GM18519 (cell line): ENCODE measurements around the gene ZSWIM4.

Experiments used
- ATAC-seq: cut with Tn5 transposase; IDR thresholded peaks from one replicate; pipeline ENCODE4 v1.9.1; 2021; ENCODE audit warnings: mild to moderate bottlenecking, moderate library complexity; ENCODE audit not compliant: unreplicated experiment, low FRiP score

ZSWIM4 gene

GRCh38 chr19:13804830-13805683 lies 9.8 kb downstream of the ZSWIM4 start:
- no peak for ATAC-seq

DNA sequence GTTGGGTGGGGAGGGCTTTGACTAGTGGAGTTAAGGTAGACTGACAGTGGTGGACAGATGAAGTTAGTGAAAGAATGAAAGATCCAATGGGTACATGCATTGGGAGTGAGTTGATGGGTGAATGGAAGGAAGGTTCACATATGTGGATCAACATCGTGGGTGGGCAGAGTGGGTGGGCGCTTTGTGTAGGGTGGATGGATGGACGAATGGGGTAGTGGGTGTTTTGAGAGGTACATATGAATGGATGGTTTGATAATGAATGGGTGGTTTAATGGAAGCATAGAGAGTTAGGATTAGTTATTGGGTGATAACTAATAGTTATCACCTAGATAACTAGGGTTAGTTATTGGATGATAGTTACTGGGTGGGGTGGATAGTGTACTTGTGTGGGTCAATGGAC lies 11.5 kb downstream of the ZSWIM4 start:
- ATAC-seq: no peak

GRCh38 chr19:13807421-13808021 lies 12.3 kb downstream of the ZSWIM4 start:
- no peak for ATAC-seq

GRCh38 chr19:13808856-13809255 lies 13.6 kb downstream of the ZSWIM4 start:
- ATAC-seq: no peak

GRCh38 chr19:13812544-13812943 lies 17.3 kb downstream of the ZSWIM4 start:
- ATAC-seq: no peak

- ATAC-seq: no peak
These were observed 17.9 kb downstream of the ZSWIM4 start for GRCh38 chr19:13813147-13813546.

- ATAC-seq: no peak
These were observed 19.3 kb downstream of the ZSWIM4 start for GRCh38 chr19:13814550-13814949.

- no peak for ATAC-seq
These were observed 21.9 kb downstream of the ZSWIM4 start for GRCh38 chr19:13817018-13817614.

GRCh38 chr19:13817615-13818371 lies 22.6 kb downstream of the ZSWIM4 start:
- no peak for ATAC-seq

DNA sequence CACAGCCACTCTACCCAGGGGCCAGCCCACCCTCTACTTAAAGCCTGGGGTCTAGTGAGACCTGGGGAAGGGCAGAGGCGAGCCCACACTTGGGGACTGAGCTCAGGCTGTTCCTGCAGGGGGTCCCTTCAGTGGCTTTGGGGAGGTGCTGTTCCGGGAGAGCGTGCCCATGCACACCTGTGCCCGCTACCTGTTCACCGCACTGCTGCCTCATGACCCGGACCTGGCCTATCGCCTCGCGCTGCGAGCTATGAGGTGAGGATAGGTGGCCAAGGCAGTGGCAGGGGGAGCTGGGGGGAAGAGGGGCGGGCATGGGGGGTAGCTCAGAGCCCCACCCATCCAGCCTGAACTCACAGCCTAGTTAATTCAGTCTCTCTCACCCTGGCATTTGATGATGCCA lies 24.0 kb downstream of the ZSWIM4 start:
- no peak for ATAC-seq

- ATAC-seq: no peak
These were observed 26.0 kb downstream of the ZSWIM4 start for GRCh38 chr19:13821292-13821691.

DNA sequence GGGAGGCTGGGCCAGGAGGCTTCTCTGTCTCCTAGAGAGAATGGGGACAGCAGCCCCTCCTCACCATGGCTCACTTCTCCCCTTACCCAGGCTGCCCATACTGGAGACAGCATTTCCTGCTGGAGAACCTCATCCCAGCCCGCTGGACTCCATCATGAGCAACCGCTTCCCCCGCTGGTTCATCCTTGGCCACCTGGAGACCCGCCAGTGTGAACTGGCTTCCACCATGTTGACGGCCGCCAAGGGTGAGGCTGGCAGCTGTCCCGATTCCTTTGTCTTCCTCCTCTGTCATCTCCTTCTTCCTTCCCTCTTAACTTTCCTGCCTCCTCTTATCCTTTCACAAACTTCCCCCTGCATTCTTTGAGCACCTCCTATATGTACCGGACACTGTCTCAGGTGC lies 28.0 kb downstream of the ZSWIM4 start:
- no peak for ATAC-seq

- ATAC-seq: no peak
These were observed 28.7 kb downstream of the ZSWIM4 start for GRCh38 chr19:13823901-13824300.

GRCh38 chr19:13824703-13825102 lies 29.5 kb downstream of the ZSWIM4 start:
- ATAC-seq: no peak

- no peak for ATAC-seq
These were observed 30.5 kb downstream of the ZSWIM4 start for GRCh38 chr19:13825489-13826441.

DNA sequence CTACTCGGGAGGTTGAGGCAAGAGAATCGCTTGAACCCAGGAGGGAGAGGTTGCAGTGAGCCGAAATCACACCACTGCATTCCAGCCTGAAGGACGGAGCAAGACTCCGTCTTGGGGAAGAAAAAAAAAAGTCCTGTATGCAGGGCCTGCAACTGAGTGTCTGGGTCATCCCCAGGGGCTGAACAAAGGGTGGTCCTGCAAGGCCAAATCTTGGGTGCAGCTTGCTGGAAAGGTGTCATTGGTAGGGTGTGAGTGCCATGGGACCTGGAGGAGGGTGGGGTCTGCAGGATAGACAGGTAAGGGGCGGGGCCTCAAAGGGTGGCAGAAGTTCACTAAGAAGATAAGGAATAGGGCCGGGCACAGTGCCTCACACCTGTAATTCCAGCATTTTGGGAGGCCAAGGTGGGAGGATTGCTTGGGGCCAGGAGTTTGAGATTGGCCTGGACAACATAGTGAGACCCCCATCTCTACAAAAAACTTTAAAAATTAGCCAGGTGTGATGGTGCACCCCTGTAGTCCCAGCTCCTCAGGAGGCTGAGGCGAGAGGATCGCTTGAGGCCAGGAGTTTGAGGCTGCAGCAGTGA lies 31.5 kb downstream of the ZSWIM4 start:
- ATAC-seq: no peak

- no peak for ATAC-seq
These were observed 32.4 kb downstream of the ZSWIM4 start for GRCh38 chr19:13827656-13828055.

DNA sequence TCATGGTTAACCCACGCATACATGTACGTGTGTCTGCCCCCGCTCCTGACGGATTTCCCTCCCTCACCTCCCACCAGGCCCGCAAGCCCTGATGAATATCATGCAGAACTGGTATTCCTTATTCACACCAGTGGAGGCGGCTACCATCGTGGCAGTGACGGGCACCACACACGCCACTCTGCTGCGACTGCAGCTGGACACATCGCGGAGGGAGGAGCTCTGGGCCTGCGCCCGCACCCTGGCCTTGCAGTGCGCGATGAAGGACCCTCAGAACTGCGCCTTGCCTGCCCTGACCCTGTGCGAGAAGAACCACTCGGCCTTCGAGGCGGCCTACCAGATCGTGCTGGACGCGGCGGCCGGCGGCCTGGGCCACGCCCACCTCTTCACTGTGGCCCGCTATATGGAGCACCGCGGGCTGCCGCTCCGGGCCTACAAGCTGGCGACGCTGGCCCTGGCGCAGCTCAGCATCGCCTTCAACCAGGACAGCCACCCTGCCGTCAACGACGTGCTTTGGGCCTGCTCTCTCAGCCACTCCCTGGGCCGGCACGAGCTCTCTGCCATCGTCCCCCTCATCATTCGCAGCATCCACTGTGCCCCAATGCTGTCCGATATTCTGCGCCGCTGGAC lies 35.0 kb downstream of the ZSWIM4 start:
- no peak for ATAC-seq
